Measurements from ENCODE around the gene FARS2.

DNA sequence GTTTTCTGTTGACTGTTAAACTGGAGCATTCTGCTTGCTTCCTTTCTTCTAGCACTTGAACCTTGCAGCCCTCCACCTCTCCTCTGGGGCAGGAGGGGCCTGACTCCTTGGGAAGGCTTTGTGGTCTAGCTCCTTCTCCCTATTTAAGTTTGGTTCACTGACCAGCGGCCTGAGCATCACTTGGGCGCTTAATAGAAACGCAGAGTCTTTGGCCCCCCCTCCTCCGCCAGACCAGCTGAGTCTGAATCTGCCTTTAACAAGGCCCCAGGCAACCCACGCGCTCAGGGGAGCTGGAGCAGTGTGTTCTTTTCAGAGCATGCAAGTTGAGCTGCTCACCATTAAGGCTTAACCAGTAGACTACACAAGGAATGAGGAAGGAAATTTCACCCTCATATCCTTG lies 519.7 kb downstream of the FARS2 start:
- TF ChIP-seq CTCF (conservative IDR thresholded peaks at IDR 0.05; ENCODE audit: low read depth, low read length) (no peak), EZH2 (IDR thresholded peaks at IDR 0.05; ENCODE audit: borderline replicate concordance, low read depth, low read length, poor library complexity, severe bottlenecking) (no peak)

All from A673 (cell line).